HG03175 (cell line): ENCODE results near the gene KCNK10.

ENCODE experiments used
- ATAC-seq: cut with Tn5 transposase; IDR thresholded peaks from one replicate; pipeline ENCODE4 v1.9.1; 2021; ENCODE audit warnings: mild to moderate bottlenecking, moderate library complexity; ENCODE audit not compliant: unreplicated experiment

The KCNK10 gene

GRCh38 chr14:88189417-88190191, 133.5 kb downstream of the KCNK10 start:
- peak; percentile 81 for ATAC-seq

- ATAC-seq, result peak; percentile 64
Observed at GRCh38 chr14:88188745-88189416, 134.2 kb downstream of the KCNK10 start.

- ATAC-seq, result no peak
Observed at GRCh38 chr14:88185843-88186242, 137.2 kb downstream of the KCNK10 start.

- no peak for ATAC-seq
Observed at GRCh38 chr14:88184956-88185355, 138.1 kb downstream of the KCNK10 start.

GRCh38 chr14:88181072-88181471, 142.0 kb downstream of the KCNK10 start:
- ATAC-seq, result no peak

GRCh38 chr14:88179716-88180115, 143.4 kb downstream of the KCNK10 start:
- ATAC-seq, result no peak

GRCh38 chr14:88170333-88170732, 152.7 kb downstream of the KCNK10 start:
- no peak for ATAC-seq

- ATAC-seq, result peak; percentile 81
Observed at GRCh38 chr14:88168498-88169165, 154.4 kb downstream of the KCNK10 start.

- ATAC-seq, result no peak
Observed at GRCh38 chr14:88168025-88168424, 155.0 kb downstream of the KCNK10 start.

- no peak for ATAC-seq
Observed at GRCh38 chr14:88166616-88167015, 156.5 kb downstream of the KCNK10 start.

GRCh38 chr14:88164906-88165534, 158.0 kb downstream of the KCNK10 start:
- ATAC-seq, result no peak

GRCh38 chr14:88163731-88164255, 159.3 kb downstream of the KCNK10 start:
- no peak for ATAC-seq

GRCh38 chr14:88156127-88156526, 166.9 kb downstream of the KCNK10 start:
- ATAC-seq, result no peak

- ATAC-seq, result no peak
Observed at GRCh38 chr14:88154926-88155325, 168.1 kb downstream of the KCNK10 start.

- no peak for ATAC-seq
Observed at GRCh38 chr14:88154321-88154720, 168.7 kb downstream of the KCNK10 start.

GRCh38 chr14:88146881-88147649, 176.0 kb downstream of the KCNK10 start:
- no peak for ATAC-seq

GRCh38 chr14:88143810-88144209, 179.3 kb downstream of the KCNK10 start:
- ATAC-seq, result no peak

GRCh38 chr14:88142997-88143396, 180.1 kb downstream of the KCNK10 start:
- ATAC-seq, result no peak

GRCh38 chr14:88140874-88141273, 182.2 kb downstream of the KCNK10 start:
- ATAC-seq, result no peak

GRCh38 chr14:88137327-88137726, 185.7 kb downstream of the KCNK10 start:
- no peak for ATAC-seq
